Astrocyte (in vitro differentiated cells and primary cell): ENCODE results near the gene CYP1B1.

Experiments
- EZH2 ChIP-seq: IDR thresholded peaks from 2 replicates; pipeline ENCODE4 v1.6.1; 2012; ENCODE audit warnings: mild to moderate bottlenecking, low read length, inconsistent platforms; ENCODE audit not compliant: insufficient read depth
- TF ChIP-seq, protein P1 (sequence below): IDR thresholded peaks from 2 replicates; pipeline ENCODE4 v1.5.1; 2011; ENCODE audit warnings: low read depth, mild to moderate bottlenecking, inconsistent platforms, low read length, moderate library complexity; ENCODE audit not compliant: insufficient read depth

GRCh38 chr2:38123911-38124310, 48.0 kb upstream of the CYP1B1 start:
- TF ChIP-seq, protein P1, sequence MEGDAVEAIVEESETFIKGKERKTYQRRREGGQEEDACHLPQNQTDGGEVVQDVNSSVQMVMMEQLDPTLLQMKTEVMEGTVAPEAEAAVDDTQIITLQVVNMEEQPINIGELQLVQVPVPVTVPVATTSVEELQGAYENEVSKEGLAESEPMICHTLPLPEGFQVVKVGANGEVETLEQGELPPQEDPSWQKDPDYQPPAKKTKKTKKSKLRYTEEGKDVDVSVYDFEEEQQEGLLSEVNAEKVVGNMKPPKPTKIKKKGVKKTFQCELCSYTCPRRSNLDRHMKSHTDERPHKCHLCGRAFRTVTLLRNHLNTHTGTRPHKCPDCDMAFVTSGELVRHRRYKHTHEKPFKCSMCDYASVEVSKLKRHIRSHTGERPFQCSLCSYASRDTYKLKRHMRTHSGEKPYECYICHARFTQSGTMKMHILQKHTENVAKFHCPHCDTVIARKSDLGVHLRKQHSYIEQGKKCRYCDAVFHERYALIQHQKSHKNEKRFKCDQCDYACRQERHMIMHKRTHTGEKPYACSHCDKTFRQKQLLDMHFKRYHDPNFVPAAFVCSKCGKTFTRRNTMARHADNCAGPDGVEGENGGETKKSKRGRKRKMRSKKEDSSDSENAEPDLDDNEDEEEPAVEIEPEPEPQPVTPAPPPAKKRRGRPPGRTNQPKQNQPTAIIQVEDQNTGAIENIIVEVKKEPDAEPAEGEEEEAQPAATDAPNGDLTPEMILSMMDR = no peak
- no peak for TF ChIP-seq EZH2
